Vagina (tissue), 2 donors: ENCODE data around the gene MYO1E.

Experiments used
- POLR2AphosphoS5 ChIP-seq, 2 donors: sonication (generic); formaldehyde crosslinking; IDR thresholded peaks; one replicate each; pipeline ENCODE4 v1.9.0; 2017; ENCODE audit warnings: antibody characterized with exemption in 2 of 2, mild to moderate bottlenecking in 2 of 2, low read depth in 1 of 2; ENCODE audit not compliant: insufficient read depth in 1 of 2
- TF ChIP-seq, protein P1 (sequence below), 3 experiments: fragments of 450-650 bp in 2 of 3; fragments of 200-600 bp in 1 of 3; sonication (generic) in 1 of 3; IDR thresholded peaks; one replicate each; pipeline ENCODE4 v1.5.1; 2017 to 2019; ENCODE audit warnings: antibody characterized with exemption in 3 of 3, mild to moderate bottlenecking in 2 of 3, moderate library complexity in 2 of 3

- TF ChIP-seq, protein P1, sequence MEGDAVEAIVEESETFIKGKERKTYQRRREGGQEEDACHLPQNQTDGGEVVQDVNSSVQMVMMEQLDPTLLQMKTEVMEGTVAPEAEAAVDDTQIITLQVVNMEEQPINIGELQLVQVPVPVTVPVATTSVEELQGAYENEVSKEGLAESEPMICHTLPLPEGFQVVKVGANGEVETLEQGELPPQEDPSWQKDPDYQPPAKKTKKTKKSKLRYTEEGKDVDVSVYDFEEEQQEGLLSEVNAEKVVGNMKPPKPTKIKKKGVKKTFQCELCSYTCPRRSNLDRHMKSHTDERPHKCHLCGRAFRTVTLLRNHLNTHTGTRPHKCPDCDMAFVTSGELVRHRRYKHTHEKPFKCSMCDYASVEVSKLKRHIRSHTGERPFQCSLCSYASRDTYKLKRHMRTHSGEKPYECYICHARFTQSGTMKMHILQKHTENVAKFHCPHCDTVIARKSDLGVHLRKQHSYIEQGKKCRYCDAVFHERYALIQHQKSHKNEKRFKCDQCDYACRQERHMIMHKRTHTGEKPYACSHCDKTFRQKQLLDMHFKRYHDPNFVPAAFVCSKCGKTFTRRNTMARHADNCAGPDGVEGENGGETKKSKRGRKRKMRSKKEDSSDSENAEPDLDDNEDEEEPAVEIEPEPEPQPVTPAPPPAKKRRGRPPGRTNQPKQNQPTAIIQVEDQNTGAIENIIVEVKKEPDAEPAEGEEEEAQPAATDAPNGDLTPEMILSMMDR (IDR thresholded peaks at IDR 0.05): no peak
- TF ChIP-seq POLR2AphosphoS5 (IDR thresholded peaks at IDR 0.05; ENCODE audit: insufficient read depth in 1 of 2, low read depth in 1 of 2): no peak
Observed at GRCh38 chr15:59280855-59281254, 91.8 kb downstream of the MYO1E start.
